Endothelial cell (in vitro differentiated cells): ENCODE results near the gene CPTP. TPM values are rescaled to one million over a fixed set of nuclear protein-coding genes. Genes with fewer than 3 reads are reported as not detected.

ENCODE experiments used
- DNase-seq: peaks from one replicate; pipeline ENCODE4 v3.0.0; 2021; ENCODE audit warnings: low spot score
- H3K27ac Mint-ChIP-seq: one replicate; pipeline ENCODE4 v1.8.0; 2021; ENCODE audit warnings: mixed read lengths, inconsistent platforms; ENCODE audit not compliant: unreplicated experiment
- H3K27me3 Mint-ChIP-seq: one replicate; pipeline ENCODE4 v1.8.0; 2021; ENCODE audit warnings: mild to moderate bottlenecking, moderate library complexity, mixed read lengths, inconsistent platforms; ENCODE audit not compliant: unreplicated experiment
- H3K36me3 Mint-ChIP-seq: one replicate; pipeline ENCODE4 v1.8.0; 2021; ENCODE audit warnings: mild to moderate bottlenecking, low read depth, mixed read lengths, inconsistent platforms; ENCODE audit not compliant: unreplicated experiment
- H3K4me1 Mint-ChIP-seq: one replicate; pipeline ENCODE4 v1.8.0; 2021; ENCODE audit warnings: mild to moderate bottlenecking, mixed read lengths, inconsistent platforms; ENCODE audit not compliant: unreplicated experiment
- H3K4me3 Mint-ChIP-seq: one replicate; pipeline ENCODE4 v1.8.0; 2021; ENCODE audit warnings: mild to moderate bottlenecking, mixed read lengths, inconsistent platforms; ENCODE audit not compliant: unreplicated experiment
- H3K9me3 Mint-ChIP-seq: one replicate; pipeline ENCODE4 v1.8.0; 2021; ENCODE audit warnings: mixed read lengths, inconsistent platforms; ENCODE audit not compliant: unreplicated experiment
- total RNA-seq: library from RNA; stranded (reverse); fragmentation: NEBNext Ultra II Directional; extraction: Animal tissue kit (Norgen Biotek cat#: 25700); gene quantifications from one replicate; pipeline ENCODE4 v1.2.1, GENCODE V29; 2021; ENCODE audit not compliant: unreplicated experiment
- TF ChIP-seq, protein P1 (sequence below): fragments of 200-600 bp; sonication (generic); IDR thresholded peaks from one replicate; pipeline ENCODE4 v1.5.0; 2021; ENCODE audit warnings: antibody characterized with exemption; ENCODE audit not compliant: unreplicated experiment

CPTP gene
- total RNA-seq, 1 donor from 2014 or later = 26.0 TPM

GRCh38 chr1:1336446-1336845 lies 11.8 kb downstream of the CPTP start:
- Mint-ChIP-seq H3K4me3 (no peak overlapping the region), H3K4me1 (no peaks in the 10 kb centered on the region), H3K27ac (no peak overlapping the region), H3K9me3 (no peaks in the 10 kb centered on the region), H3K36me3 (peaks cover 10% of the 10 kb centered on the region), H3K27me3 (peaks cover 7% of the 10 kb centered on the region)
- TF ChIP-seq, protein P1, sequence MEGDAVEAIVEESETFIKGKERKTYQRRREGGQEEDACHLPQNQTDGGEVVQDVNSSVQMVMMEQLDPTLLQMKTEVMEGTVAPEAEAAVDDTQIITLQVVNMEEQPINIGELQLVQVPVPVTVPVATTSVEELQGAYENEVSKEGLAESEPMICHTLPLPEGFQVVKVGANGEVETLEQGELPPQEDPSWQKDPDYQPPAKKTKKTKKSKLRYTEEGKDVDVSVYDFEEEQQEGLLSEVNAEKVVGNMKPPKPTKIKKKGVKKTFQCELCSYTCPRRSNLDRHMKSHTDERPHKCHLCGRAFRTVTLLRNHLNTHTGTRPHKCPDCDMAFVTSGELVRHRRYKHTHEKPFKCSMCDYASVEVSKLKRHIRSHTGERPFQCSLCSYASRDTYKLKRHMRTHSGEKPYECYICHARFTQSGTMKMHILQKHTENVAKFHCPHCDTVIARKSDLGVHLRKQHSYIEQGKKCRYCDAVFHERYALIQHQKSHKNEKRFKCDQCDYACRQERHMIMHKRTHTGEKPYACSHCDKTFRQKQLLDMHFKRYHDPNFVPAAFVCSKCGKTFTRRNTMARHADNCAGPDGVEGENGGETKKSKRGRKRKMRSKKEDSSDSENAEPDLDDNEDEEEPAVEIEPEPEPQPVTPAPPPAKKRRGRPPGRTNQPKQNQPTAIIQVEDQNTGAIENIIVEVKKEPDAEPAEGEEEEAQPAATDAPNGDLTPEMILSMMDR = no peak
- no peak for DNase-seq

DNA sequence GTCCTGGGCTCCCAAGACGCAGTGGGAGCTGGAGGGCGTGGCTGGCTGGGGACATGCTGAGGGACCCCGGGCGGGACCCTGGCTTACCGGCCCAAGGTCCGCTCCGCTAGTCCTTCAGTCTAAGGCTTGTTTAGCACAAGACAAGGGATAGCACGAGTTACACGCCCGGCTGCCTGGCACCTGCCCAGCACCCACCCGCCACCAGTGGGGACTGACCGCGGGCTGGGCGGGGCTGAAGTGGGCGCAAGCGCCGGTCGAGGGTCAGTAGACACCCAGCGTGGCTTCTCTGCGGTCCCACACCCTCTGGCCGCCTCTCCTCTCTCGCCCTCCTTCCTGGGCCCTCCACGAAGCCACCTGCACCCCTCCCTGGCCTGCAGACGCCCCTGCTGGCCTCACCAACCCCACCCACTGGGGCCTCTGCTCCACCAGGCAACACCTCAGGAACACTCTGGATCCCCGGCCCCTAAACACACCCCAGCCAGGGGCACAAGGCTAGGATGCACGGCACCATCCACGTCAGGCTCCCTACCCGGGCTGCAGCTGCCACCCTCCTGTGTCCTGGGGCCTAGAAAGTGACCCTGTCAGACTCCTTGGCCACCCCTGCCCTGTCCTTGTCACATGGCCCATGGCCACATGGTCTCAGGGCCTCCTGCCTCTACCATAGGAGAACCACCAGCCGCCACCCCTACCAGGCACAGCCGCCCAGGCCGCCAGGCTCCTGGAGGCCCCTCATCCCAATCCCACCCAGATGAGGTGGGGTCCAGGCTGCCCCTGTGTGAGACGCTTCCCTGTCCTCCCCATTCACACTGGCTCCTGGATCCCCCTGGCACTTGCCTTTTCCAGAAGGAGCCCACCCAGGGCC lies 12.6 kb downstream of the CPTP start:
- Mint-ChIP-seq H3K27ac (no peak overlapping the region), H3K27me3 (peaks cover 7% of the 10 kb centered on the region), H3K9me3 (no peaks in the 10 kb centered on the region), H3K4me3 (no peak overlapping the region), H3K36me3 (peaks cover 10% of the 10 kb centered on the region), H3K4me1 (no peaks in the 10 kb centered on the region)
- no peak for DNase-seq
- TF ChIP-seq, protein P1 = no peak

DNA sequence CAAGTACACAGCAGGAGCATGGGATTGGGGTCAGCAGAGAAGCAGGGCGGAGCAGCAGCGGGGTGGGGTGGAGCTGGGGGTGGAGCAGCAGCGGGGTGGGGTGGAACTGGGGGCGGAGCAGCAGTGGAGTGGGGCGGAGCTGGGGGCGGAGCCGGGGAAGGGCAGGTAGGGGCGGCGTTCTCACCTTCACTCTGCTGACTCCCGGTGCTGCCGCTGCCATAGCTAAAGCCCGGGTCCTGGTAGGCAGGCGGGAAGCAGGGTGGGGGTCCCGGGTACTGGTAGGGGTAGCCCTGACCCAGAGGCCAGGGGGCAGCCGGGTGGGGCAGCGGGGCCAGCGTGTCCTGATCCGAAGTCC lies 13.2 kb downstream of the CPTP start:
- TF ChIP-seq, protein P1 = no peak
- no peaks in the 10 kb centered on the region for H3K9me3 Mint-ChIP-seq
- no peaks in the 10 kb centered on the region for H3K4me1 Mint-ChIP-seq
- no peak overlapping the region for H3K4me3 Mint-ChIP-seq
- no peak overlapping the region for H3K27ac Mint-ChIP-seq
- peaks cover 10% of the 10 kb centered on the region for H3K36me3 Mint-ChIP-seq
- DNase-seq = no peak
- H3K27me3 Mint-ChIP-seq = peaks cover 7% of the 10 kb centered on the region

- Mint-ChIP-seq H3K27ac (no peak overlapping the region), H3K9me3 (no peaks in the 10 kb centered on the region), H3K36me3 (peaks cover 10% of the 10 kb centered on the region), H3K27me3 (peaks cover 10% of the 10 kb centered on the region), H3K4me3 (no peak overlapping the region), H3K4me1 (no peaks in the 10 kb centered on the region)
- no peak for DNase-seq
- TF ChIP-seq, protein P1 = no peak
These were observed 13.7 kb downstream of the CPTP start for GRCh38 chr1:1338278-1338677.

GRCh38 chr1:1340185-1340584 lies 15.6 kb downstream of the CPTP start:
- Mint-ChIP-seq H3K27ac (no peak overlapping the region), H3K27me3 (peaks cover 8% of the 10 kb centered on the region)

More at GRCh38 chr1:1340185-1340584, 15.6 kb downstream of the CPTP start:
- peaks cover 10% of the 10 kb centered on the region for H3K36me3 Mint-ChIP-seq
- H3K4me3 Mint-ChIP-seq = no peak overlapping the region
- no peak for DNase-seq
- TF ChIP-seq, protein P1 = no peak
- no peaks in the 10 kb centered on the region for H3K9me3 Mint-ChIP-seq
- no peaks in the 10 kb centered on the region for H3K4me1 Mint-ChIP-seq
